IMR-90 (cell line): ENCODE measurements around the gene OSTF1.

Source experiments
- CEBPB ChIP-seq: IDR thresholded peaks from 2 replicates; pipeline ENCODE4 v1.6.1; 2012; ENCODE audit warnings: low read depth, low read length, improper control_type of control experiment
- CHD1 ChIP-seq: IDR thresholded peaks from 2 replicates; pipeline ENCODE4 v1.6.1; 2012; ENCODE audit warnings: low read depth, low read length, improper control_type of control experiment
- FOS ChIP-seq: fragments of 150-350 bp; IDR thresholded peaks from 2 replicates; pipeline ENCODE4 v1.6.1; 2016; ENCODE audit warnings: low read depth, low read length
- MXI1 ChIP-seq: IDR thresholded peaks from 2 replicates; pipeline ENCODE4 v1.6.1; 2012; ENCODE audit warnings: low read depth, mild to moderate bottlenecking, low read length, moderate library complexity, borderline replicate concordance
- NFE2L2 ChIP-seq: fragments of 150-350 bp; IDR thresholded peaks from 2 replicates; pipeline ENCODE4 v1.6.1; 2016; ENCODE audit warnings: low read depth, mild to moderate bottlenecking, low read length
- POLR2A ChIP-seq: IDR thresholded peaks from 2 replicates; pipeline ENCODE4 v1.6.1; 2012; ENCODE audit warnings: mild to moderate bottlenecking, low read depth, low read length
- RAD21 ChIP-seq: IDR thresholded peaks from 2 replicates; pipeline ENCODE4 v1.6.1; 2012; ENCODE audit warnings: low read length, improper control_type of control experiment
- SMC3 ChIP-seq: fragments of 150-350 bp; IDR thresholded peaks from 2 replicates; pipeline ENCODE4 v1.6.1; 2016; ENCODE audit warnings: low read depth, mild to moderate bottlenecking, antibody characterized with exemption, low read length, moderate library complexity
- TF ChIP-seq, protein P1 (sequence below): conservative IDR thresholded peaks from 2 replicates; pipeline ENCODE4 v1.5.1; 2012; ENCODE audit warnings: mild to moderate bottlenecking, low read depth, low read length, improper control_type of control experiment
- TF ChIP-seq, protein P2 (sequence below): fragments of 150-350 bp; IDR thresholded peaks from 2 replicates; pipeline ENCODE4 v1.6.1; 2016; ENCODE audit warnings: low read depth, mild to moderate bottlenecking, low read length, moderate library complexity, borderline replicate concordance

DNA sequence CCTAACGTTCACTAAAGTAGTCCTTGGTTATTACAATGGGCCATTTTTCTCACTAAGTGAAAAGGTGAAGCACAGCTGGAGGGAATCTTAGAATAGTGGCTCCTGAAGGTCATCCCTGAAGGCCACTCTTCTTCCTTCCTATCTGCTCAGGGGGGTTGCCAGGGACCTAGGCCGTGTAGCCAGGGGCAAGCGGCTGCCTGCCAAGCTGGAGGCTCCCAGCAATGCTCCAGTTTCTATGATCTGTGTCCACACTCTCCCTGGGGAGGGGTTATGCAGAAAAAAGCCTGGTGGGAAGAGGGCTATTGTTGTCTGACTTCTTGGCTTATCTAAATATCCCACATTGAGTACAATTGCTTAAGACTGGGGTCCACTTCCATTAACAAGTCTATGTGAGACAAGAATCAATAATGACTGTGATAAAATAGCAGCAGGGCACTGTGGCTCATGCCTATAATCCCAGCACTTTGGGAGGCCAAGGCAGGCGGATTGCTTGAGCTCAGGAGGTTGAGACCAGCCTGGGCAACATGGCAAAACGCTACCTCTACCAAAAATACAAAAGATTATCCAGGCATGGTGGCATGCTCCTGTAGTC lies 4.1 kb upstream of the OSTF1 start:
- TF ChIP-seq CEBPB (no peak), POLR2A (no peak), MXI1 (no peak), FOS (no peak), SMC3 (no peak), RAD21 (no peak), NFE2L2 (no peak), CHD1 (no peak)
- TF ChIP-seq, protein P1, sequence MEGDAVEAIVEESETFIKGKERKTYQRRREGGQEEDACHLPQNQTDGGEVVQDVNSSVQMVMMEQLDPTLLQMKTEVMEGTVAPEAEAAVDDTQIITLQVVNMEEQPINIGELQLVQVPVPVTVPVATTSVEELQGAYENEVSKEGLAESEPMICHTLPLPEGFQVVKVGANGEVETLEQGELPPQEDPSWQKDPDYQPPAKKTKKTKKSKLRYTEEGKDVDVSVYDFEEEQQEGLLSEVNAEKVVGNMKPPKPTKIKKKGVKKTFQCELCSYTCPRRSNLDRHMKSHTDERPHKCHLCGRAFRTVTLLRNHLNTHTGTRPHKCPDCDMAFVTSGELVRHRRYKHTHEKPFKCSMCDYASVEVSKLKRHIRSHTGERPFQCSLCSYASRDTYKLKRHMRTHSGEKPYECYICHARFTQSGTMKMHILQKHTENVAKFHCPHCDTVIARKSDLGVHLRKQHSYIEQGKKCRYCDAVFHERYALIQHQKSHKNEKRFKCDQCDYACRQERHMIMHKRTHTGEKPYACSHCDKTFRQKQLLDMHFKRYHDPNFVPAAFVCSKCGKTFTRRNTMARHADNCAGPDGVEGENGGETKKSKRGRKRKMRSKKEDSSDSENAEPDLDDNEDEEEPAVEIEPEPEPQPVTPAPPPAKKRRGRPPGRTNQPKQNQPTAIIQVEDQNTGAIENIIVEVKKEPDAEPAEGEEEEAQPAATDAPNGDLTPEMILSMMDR: no peak
- TF ChIP-seq, protein P2, sequence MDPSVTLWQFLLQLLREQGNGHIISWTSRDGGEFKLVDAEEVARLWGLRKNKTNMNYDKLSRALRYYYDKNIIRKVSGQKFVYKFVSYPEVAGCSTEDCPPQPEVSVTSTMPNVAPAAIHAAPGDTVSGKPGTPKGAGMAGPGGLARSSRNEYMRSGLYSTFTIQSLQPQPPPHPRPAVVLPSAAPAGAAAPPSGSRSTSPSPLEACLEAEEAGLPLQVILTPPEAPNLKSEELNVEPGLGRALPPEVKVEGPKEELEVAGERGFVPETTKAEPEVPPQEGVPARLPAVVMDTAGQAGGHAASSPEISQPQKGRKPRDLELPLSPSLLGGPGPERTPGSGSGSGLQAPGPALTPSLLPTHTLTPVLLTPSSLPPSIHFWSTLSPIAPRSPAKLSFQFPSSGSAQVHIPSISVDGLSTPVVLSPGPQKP: no peak
